ENCODE measurements around the gene LCE1D. TPM values are rescaled to one million over a fixed set of nuclear protein-coding genes. Genes with fewer than 3 reads are reported as not detected.

LCE1D gene, protein sequence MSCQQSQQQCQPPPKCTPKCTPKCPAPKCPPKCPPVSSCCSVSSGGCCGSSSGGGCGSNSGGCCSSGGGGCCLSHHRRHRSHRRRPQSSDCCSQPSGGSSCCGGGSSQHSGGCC
- not detected in 5 replicates for total RNA-seq (2022; extraction: Qiagen RNA extraction)

DNA sequence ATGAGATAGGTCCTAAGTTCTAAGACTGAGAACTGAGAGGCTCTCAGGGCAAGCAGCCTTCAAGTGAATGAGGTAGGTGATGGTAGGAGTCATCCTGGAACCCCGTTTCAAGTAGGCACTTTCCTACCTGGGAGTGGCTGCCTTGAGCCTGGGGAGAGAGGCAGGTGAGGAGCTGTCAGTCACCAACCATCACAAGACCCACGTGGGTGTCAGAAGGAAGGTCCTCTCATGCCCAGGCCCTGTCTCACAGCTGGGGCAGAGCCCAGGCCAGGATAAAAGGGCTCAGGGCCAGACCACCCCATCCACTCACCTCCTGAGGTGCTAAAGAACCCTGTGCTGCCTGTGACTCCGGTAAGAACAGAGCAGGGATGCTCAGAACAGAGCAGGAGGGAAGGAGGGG lies at the start of gene LCE1D:
LCE1D (plus strand) TSS at position 301 of the 400 bp plus-strand sequence. CDS start 1,074 bp downstream, outside the sequence.

DNA sequence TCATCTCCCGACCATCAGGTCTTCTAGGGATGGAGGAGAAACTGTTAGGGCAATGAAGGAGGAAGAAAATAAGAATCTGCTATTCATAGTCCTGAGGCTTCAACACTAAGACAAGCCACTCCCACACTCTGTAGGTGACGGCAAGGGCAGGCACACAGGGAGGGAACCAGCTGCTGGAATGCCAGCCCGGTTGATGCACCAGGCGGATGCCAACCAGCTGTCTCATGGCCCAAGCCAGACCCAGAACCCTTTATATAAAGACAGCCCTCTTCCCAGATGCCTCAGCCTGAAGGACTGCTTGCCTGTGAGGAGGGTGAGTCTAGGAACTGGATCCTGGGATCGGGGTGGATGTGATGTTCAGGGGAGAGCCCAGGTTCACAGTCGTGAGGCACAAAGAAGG lies 38.8 kb upstream of the LCE1D start, which contains the start of gene KPRP:
KPRP (plus strand) TSS at position 279 of the 400 bp plus-strand sequence. CDS start 1,564 bp downstream, outside the sequence.

DNA sequence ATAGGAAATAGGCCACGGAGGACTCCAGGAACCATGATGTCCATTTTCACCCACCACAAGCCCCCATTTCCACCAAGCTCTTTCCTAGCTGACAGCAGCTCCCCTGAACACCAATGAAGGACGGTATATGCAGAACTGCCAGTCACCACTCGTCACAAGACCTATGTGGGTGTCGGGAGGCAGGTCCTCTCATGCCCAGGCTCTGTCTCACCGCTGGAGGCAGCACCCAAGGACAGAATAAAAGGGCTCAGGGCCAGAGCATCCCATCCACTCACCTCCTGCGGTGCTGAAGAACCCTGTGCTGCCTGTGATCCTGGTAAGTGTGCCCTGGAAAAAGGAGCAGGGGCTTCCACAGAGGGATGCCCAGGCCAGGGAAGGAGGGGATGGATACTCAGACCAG lies 21.6 kb upstream of the LCE1D start, which contains the start of gene LCE1F:
LCE1F (plus strand) TSS at position 266 of the 400 bp plus-strand sequence. CDS start 1,232 bp downstream, outside the sequence.

DNA sequence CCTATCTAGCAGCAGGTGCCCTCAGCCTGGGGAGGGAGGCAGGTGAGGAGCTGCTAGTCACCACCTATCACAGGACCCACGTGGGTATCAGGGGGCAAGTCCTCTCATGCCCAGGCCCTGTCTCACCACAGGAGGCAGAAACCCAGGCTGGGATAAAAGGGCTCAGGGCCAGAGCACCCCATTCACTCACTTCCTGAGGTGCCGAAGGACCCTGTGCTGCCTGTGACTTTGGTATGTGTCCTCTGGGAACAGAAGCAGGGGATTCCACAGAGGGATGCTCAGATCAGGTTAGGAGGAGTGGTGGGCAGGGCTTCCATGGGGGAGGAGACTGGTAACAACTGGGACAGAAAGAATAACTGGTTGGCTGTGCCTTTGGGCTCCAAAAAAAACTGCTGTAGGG lies 10.4 kb upstream of the LCE1D start, which contains the start of gene LCE1E:
LCE1E (plus strand) TSS at position 181 of the 400 bp plus-strand sequence. CDS start 1,043 bp downstream, outside the sequence.

DNA sequence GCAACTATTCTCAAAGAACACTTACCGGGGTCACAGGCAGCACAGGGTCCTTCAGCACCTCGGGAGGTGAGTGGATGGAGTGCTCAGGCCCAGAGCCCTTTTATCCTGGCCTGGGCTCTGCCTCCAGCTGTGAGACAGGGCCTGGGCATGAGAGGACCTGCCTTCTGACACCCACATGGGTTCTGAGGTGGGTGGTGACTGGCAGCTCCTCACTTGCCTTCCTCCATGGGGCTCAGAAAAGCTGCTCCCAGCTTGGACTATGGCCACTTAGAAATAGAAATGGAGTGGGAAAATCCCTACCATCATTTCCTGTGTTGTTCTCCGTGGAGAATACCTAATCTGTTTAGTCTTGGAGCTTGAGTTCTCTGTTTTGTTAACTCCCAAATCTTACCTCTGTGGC lies 10.1 kb downstream of the LCE1D start, which contains the start of gene LCE1C:
LCE1C (minus strand) TSS at position 76 of the 400 bp plus-strand sequence. CDS start 1,173 bp downstream, outside the sequence.

DNA sequence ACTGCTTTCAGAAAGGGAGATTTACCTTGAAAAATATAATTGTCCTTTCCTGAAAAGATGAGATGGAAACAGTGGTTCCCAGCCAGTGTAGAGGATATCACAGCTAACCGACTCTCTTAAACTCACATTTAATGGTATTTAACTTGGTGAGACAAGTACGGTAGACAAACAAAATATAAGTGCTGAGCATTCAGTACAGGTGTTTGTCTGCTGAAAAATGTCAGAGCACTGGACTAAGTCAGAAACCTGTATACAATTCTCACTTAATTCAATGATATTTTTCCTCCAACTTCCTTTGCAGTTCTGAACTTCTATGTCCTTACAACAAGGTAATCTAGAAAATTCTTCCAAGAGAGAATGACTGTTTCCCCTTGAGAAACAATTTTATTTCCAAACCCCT lies 15.2 kb downstream of the LCE1D start, which contains the start of gene LCE1B:
LCE1B (plus strand) TSS at position 301 of the 400 bp plus-strand sequence. CDS start 476 bp downstream, outside the sequence.

DNA sequence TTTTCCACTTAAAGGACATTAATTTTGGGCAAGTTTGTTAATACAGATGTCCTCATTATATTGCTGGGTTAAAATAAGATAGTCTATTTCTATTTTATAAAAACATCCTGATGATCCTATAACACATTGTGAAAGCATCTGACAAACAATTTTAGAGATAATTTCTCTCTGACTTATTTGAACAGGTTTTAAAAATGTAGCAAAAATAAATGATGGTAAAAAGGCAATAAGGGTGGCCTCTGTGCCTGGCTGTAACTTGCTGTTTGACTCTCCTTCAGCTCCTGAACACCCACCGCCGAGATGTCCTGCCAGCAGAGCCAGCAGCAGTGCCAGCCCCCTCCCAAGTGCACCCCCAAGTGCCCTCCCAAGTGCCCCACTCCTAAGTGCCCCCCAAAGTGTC lies 30.7 kb downstream of the LCE1D start, which contains the start of gene LCE1A:
LCE1A (plus strand) TSS at position 301 of the 400 bp plus-strand sequence; CDS start at position 301, 0 bp downstream.

DNA sequence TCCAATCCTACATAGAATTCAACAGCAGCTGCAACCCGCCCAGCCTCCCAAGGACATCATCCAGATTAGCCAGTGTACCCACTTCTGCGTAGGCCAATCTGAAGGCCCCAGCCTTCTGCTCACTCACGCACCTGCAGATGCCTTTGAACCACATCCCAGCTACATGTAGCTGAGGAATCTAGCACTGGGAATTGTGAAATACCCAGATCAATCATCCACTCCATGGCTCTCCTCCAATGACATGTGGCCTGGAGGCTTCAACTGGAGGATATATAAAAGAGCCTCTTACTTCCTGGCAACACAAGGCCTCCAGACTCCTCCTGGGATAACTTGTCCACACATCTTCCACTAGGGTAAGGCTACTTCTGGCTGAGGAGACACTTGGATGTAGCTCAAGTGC lies 46.0 kb downstream of the LCE1D start, which contains the start of gene LCE6A:
LCE6A (plus strand) TSS at position 301 of the 400 bp plus-strand sequence. CDS start 665 bp downstream, outside the sequence.

Other genes starting within 250 kb of the LCE1D start
- gene LCE3E, start 229.9 kb upstream of the LCE1D start, total RNA-seq (2022; extraction: Qiagen RNA extraction), result 0.30 TPM in 1 of 5 replicates, not detected in the others
- gene LCE3D, start 216.2 kb upstream of the LCE1D start, total RNA-seq (2022; extraction: Qiagen RNA extraction), result 2.6 to 3.6 TPM (median 3.1 TPM) in 5 replicates
- not detected in 5 replicates for gene LCE3C, start 196.5 kb upstream of the LCE1D start, total RNA-seq (2022; extraction: Qiagen RNA extraction)
- gene LCE3B, start 182.9 kb upstream of the LCE1D start, total RNA-seq (2022; extraction: Qiagen RNA extraction), result not detected in 5 replicates
- gene LCE3A, start 173.6 kb upstream of the LCE1D start, total RNA-seq (2022; extraction: Qiagen RNA extraction), result not detected in 5 replicates
- not detected in 5 replicates for gene LCE2D, start 133.3 kb upstream of the LCE1D start, total RNA-seq (2022; extraction: Qiagen RNA extraction)
- not detected in 5 replicates for gene LCE2C, start 121.4 kb upstream of the LCE1D start, total RNA-seq (2022; extraction: Qiagen RNA extraction)
- gene LCE2B, start 110.6 kb upstream of the LCE1D start, total RNA-seq (2022; extraction: Qiagen RNA extraction), result not detected in 5 replicates
- gene LCE2A, start 98.4 kb upstream of the LCE1D start, total RNA-seq (2022; extraction: Qiagen RNA extraction), result not detected in 5 replicates
- not detected in 5 replicates for gene LCE4A, start 88.6 kb upstream of the LCE1D start, total RNA-seq (2022; extraction: Qiagen RNA extraction)
- not detected in 5 replicates for gene KPRP, start 38.7 kb upstream of the LCE1D start, total RNA-seq (2022; extraction: Qiagen RNA extraction)
- gene LCE1F, start 21.6 kb upstream of the LCE1D start, total RNA-seq (2022; extraction: Qiagen RNA extraction), result not detected in 5 replicates
- 0.08 to 0.17 TPM (median 0.12 TPM) in 3 of 5 replicates, not detected in the others for gene LCE1E, start 10.5 kb upstream of the LCE1D start, total RNA-seq (2022; extraction: Qiagen RNA extraction)
- not detected in 5 replicates for gene LCE1C, start 9.9 kb downstream of the LCE1D start, total RNA-seq (2022; extraction: Qiagen RNA extraction)
- 0.11 TPM in 1 of 5 replicates, not detected in the others for gene LCE1B, start 15.2 kb downstream of the LCE1D start, total RNA-seq (2022; extraction: Qiagen RNA extraction)
- gene LCE1A, start 30.8 kb downstream of the LCE1D start, total RNA-seq (2022; extraction: Qiagen RNA extraction), result not detected in 5 replicates
- gene LCE6A, start 46.1 kb downstream of the LCE1D start, total RNA-seq (2022; extraction: Qiagen RNA extraction), result not detected in 5 replicates
- not detected in 5 replicates for gene LCE7A, start 63.3 kb downstream of the LCE1D start, total RNA-seq (2022; extraction: Qiagen RNA extraction)
- not detected in 5 replicates for gene SMCP, start 81.6 kb downstream of the LCE1D start, total RNA-seq (2022; extraction: Qiagen RNA extraction)
- gene IVL, start 111.8 kb downstream of the LCE1D start, total RNA-seq (2022; extraction: Qiagen RNA extraction), result 0.07 to 0.09 TPM (median 0.08 TPM) in 3 of 5 replicates, not detected in the others
- not detected in 5 replicates for gene SPRR5, start 150.5 kb downstream of the LCE1D start, total RNA-seq (2022; extraction: Qiagen RNA extraction)
- not detected in 5 replicates for gene SPRR4, start 173.9 kb downstream of the LCE1D start, total RNA-seq (2022; extraction: Qiagen RNA extraction)
- gene SPRR1A, start 187.4 kb downstream of the LCE1D start, total RNA-seq (2022; extraction: Qiagen RNA extraction), result not detected in 5 replicates
- not detected in 5 replicates for gene SPRR3, start 205.0 kb downstream of the LCE1D start, total RNA-seq (2022; extraction: Qiagen RNA extraction)
- not detected in 5 replicates for gene SPRR1B, start 234.5 kb downstream of the LCE1D start, total RNA-seq (2022; extraction: Qiagen RNA extraction)
- gene SPRR2D, start 244.4 kb downstream of the LCE1D start, total RNA-seq (2022; extraction: Qiagen RNA extraction), result 0.18 TPM in 1 of 5 replicates, not detected in the others

Data from A549 treated with Hydrocortisone at 1 μM for 4 hours (cell line).